Peyer's patch (tissue), 4 donors: ENCODE results near the gene OSBPL3. TPM values are rescaled to one million over a fixed set of nuclear protein-coding genes. Genes with fewer than 3 reads are reported as not detected.
A peak's percentile ranks its signal among the peaks of the same experiment; 100 is the strongest.

Experiments used
- DNase-seq, 3 donors: peaks; one replicate each; pipeline ENCODE4 v3.0.0-alpha.2; 2017 to 2019
- H3K27ac ChIP-seq, 4 donors: fragments of 200-600 bp; sonication (generic); one replicate each; pipeline ENCODE4 v1.5.1; 2016 to 2019
- H3K27me3 ChIP-seq, 2 donors: fragments of 200-600 bp; sonication (generic); one replicate each; pipeline ENCODE4 v1.5.1; 2019
- H3K36me3 ChIP-seq, 3 donors: fragments of 200-600 bp; sonication (generic); one replicate each; pipeline ENCODE4 v1.5.1; 2016 to 2019
- H3K4me1 ChIP-seq, 4 donors: fragments of 200-600 bp; sonication (generic); one replicate each; pipeline ENCODE4 v1.5.1; 2016 to 2019
- H3K4me3 ChIP-seq, 4 donors: fragments of 200-600 bp; sonication (generic); 1 replicate in 3 of 4; 2 replicates in 1 of 4; pipeline ENCODE4 v1.5.1; 2016 to 2019; ENCODE audit warnings: mild to moderate bottlenecking in 1 of 4
- H3K9me3 ChIP-seq, 4 donors: fragments of 200-600 bp; sonication (generic); one replicate each; pipeline ENCODE4 v1.5.1; 2016 to 2019; ENCODE audit warnings: mild to moderate bottlenecking in 1 of 4
- POLR2A ChIP-seq, 2 donors: fragments of 450-650 bp; IDR thresholded peaks; one replicate each; pipeline ENCODE4 v1.5.1; 2017; ENCODE audit warnings: antibody characterized with exemption in 2 of 2, mild to moderate bottlenecking in 2 of 2, moderate library complexity in 2 of 2
- total RNA-seq, 4 donors: library from RNA; depleted of rRNA; stranded (reverse); fragments of >200 nt; gene quantifications; one replicate each; pipeline ENCODE4 v1.1.0, GENCODE V29; 2016
- TF ChIP-seq, protein P1 (sequence below), 6 experiments: fragments of 450-650 bp in 4 of 6; fragments of 200-600 bp in 2 of 6; sonication (generic) in 1 of 6; IDR thresholded peaks; one replicate each; pipeline ENCODE4 v1.5.1; 2017 to 2019; ENCODE audit warnings: antibody characterized with exemption in 6 of 6, mild to moderate bottlenecking in 3 of 6, moderate library complexity in 1 of 6

The OSBPL3 gene
- total RNA-seq, 4 donors from 2014 or later, result 20.1 to 67.7 (median 22.2) TPM

DNA sequence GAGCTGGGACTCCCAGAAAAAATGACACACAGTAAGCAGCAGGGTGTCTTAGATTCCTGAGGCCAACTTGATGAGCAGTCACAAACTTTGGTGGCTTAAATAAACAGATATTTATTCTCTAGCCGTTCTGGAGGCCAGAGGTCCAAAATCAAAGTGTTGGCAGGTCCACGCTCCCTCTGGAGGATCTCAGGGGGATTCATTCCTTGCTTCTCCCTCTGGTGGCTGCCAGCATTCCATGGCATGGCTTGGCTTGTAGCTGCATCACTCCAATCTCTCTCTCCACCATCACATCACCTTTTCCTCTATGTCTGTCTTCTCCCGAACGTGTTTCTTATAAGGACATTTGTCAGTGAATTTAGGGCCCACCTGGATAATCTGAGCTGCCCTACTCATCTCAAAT, 98.4 kb downstream of the OSBPL3 start:
- TF ChIP-seq POLR2A (IDR thresholded peaks at IDR 0.05), result no peak
- TF ChIP-seq, protein P1, sequence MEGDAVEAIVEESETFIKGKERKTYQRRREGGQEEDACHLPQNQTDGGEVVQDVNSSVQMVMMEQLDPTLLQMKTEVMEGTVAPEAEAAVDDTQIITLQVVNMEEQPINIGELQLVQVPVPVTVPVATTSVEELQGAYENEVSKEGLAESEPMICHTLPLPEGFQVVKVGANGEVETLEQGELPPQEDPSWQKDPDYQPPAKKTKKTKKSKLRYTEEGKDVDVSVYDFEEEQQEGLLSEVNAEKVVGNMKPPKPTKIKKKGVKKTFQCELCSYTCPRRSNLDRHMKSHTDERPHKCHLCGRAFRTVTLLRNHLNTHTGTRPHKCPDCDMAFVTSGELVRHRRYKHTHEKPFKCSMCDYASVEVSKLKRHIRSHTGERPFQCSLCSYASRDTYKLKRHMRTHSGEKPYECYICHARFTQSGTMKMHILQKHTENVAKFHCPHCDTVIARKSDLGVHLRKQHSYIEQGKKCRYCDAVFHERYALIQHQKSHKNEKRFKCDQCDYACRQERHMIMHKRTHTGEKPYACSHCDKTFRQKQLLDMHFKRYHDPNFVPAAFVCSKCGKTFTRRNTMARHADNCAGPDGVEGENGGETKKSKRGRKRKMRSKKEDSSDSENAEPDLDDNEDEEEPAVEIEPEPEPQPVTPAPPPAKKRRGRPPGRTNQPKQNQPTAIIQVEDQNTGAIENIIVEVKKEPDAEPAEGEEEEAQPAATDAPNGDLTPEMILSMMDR (IDR thresholded peaks at IDR 0.05), result peak in 2 of 6 experiments; percentile 7 to 15
- Histone ChIP-seq H3K9me3 (no peaks in the 10 kb centered on the region), H3K4me3 (no peak overlapping the region), H3K27ac (no peak overlapping the region), H3K4me1 (peaks cover 0 to 5% (median 0%) of the 10 kb centered on the region in 4 donors), H3K27me3 (no peaks in the 10 kb centered on the region), H3K36me3 (no peaks in the 10 kb centered on the region)
- DNase-seq, result no peak

DNA sequence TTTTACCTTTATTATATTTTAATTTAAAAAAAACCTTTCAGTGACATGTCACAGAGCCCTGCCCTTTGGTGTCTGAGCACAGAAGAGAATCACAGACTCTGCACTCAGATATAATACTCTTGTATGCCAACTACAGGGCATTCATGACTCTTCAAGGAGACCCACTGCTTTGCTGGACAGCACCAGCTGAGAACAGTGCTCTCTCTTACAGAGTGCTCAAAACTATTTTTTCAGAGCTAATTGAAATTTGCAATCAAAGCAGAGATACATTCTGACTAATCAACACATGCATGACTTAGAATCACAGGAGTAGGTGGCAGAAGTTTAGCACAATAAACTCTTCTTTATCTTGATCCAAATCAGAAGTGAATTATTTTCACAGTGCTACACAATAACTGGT, 99.1 kb downstream of the OSBPL3 start:
- H3K4me1 ChIP-seq, result peaks cover 0 to 5% (median 0%) of the 10 kb centered on the region in 4 donors

DNA sequence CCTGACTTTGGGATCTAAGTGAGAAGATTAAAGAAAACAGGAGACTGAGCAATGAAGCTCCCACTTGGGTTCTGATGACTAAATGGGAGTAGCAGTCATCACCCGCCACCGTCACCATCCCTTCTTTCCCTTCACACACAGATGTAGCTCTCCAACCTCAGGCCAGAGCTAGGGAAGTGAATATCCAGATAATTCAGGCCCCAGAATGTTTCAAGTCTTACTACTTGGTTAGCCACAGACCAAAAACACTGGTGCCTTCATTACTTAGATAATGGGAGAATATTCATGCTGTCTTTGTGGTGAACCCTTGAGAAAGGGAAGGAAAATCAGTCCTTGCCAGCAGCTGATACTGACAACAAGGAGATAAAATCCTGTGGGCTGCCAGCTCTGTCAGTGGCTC, 100.7 kb downstream of the OSBPL3 start:
- DNase-seq, result no peak
- H3K4me3 ChIP-seq, result no peak overlapping the region
- H3K27me3 ChIP-seq, result no peaks in the 10 kb centered on the region
- no peaks in the 10 kb centered on the region for H3K36me3 ChIP-seq
- H3K9me3 ChIP-seq, result no peaks in the 10 kb centered on the region
- H3K27ac ChIP-seq, result no peak overlapping the region
- H3K4me1 ChIP-seq, result peaks cover 0 to 5% (median 0%) of the 10 kb centered on the region in 4 donors
- no peak for TF ChIP-seq POLR2A (IDR thresholded peaks at IDR 0.05)
- TF ChIP-seq, protein P1 (IDR thresholded peaks at IDR 0.05), result no peak

More for the DNA sequence above, 99.1 kb downstream of the OSBPL3 start:
- no peak for DNase-seq
- Histone ChIP-seq H3K36me3 (no peaks in the 10 kb centered on the region), H3K4me3 (no peak overlapping the region), H3K27me3 (no peaks in the 10 kb centered on the region), H3K27ac (no peak overlapping the region), H3K9me3 (no peaks in the 10 kb centered on the region)
- TF ChIP-seq POLR2A (IDR thresholded peaks at IDR 0.05), result no peak
- TF ChIP-seq, protein P1 (IDR thresholded peaks at IDR 0.05), result no peak

DNA sequence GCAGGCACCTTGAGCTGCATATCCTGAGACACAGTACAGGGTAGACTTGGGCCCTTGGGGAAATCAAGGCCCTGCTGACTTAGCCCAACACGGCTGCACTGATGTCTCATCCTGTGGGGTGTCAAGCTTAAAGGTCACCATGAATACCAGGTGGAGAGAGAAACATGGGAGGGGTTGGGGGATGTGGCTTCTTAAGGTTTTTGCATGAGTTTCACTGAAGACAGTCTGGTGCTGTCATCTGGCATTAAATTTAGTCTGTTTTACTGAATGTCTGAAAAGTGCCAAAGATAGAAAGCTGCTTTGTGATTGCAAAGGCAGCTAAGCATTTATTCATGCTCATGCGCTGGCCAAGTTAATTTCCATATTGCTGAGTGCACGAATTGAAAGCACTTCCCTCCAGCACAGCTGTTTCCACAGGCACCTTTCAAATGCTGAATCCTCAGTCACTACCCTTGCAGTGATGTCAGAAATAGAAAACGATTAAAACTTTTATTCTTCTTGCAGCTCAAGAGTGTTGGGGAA, 102.1 kb downstream of the OSBPL3 start:
- no peaks in the 10 kb centered on the region for H3K9me3 ChIP-seq
- H3K4me1 ChIP-seq, result peaks cover 0 to 2% (median 0%) of the 10 kb centered on the region in 4 donors
- no peak overlapping the region for H3K4me3 ChIP-seq
- no peak for TF ChIP-seq POLR2A (IDR thresholded peaks at IDR 0.05)
- TF ChIP-seq, protein P1 (IDR thresholded peaks at IDR 0.05), result no peak
- H3K36me3 ChIP-seq, result no peaks in the 10 kb centered on the region
- H3K27ac ChIP-seq, result peak overlapping the region in 1 of 4 donors; percentile 64
- DNase-seq, result peak in 2 of 3 donors; percentile 27 to 53
- H3K27me3 ChIP-seq, result no peaks in the 10 kb centered on the region

DNA sequence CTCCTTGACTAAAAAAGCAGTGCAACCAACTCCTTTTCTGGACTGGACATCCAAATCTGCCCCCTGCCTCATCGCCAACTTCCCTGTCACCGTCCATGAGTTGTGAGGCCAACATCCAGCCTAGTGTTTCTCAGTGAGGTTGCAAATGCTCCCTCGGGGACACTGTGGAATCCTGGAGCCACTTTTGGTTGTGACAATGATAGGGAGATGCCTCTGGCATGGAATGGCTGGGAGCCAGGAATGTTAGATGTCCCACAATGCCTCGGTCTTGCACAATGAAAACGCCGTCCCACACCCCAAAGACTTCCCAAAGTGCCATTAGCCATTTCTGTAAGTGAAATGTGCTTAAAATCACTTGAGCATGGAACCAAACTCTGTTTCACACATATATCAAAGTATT, 105.2 kb downstream of the OSBPL3 start:
- Histone ChIP-seq H3K27me3 (no peaks in the 10 kb centered on the region), H3K36me3 (peaks cover 0 to 4% (median 0%) of the 10 kb centered on the region in 3 donors), H3K4me3 (no peak overlapping the region), H3K27ac (no peak overlapping the region), H3K9me3 (no peaks in the 10 kb centered on the region), H3K4me1 (no peaks in the 10 kb centered on the region)
- no peak for DNase-seq
- TF ChIP-seq, protein P1 (IDR thresholded peaks at IDR 0.05), result no peak
- no peak for TF ChIP-seq POLR2A (IDR thresholded peaks at IDR 0.05)
